ENCODE data around the gene XRN1.

- TF ChIP-seq, protein P1, sequence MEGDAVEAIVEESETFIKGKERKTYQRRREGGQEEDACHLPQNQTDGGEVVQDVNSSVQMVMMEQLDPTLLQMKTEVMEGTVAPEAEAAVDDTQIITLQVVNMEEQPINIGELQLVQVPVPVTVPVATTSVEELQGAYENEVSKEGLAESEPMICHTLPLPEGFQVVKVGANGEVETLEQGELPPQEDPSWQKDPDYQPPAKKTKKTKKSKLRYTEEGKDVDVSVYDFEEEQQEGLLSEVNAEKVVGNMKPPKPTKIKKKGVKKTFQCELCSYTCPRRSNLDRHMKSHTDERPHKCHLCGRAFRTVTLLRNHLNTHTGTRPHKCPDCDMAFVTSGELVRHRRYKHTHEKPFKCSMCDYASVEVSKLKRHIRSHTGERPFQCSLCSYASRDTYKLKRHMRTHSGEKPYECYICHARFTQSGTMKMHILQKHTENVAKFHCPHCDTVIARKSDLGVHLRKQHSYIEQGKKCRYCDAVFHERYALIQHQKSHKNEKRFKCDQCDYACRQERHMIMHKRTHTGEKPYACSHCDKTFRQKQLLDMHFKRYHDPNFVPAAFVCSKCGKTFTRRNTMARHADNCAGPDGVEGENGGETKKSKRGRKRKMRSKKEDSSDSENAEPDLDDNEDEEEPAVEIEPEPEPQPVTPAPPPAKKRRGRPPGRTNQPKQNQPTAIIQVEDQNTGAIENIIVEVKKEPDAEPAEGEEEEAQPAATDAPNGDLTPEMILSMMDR (optimal IDR thresholded peaks at IDR 0.05 in 1 of 3, IDR thresholded peaks at IDR 0.05 in 1 of 3, conservative IDR thresholded peaks at IDR 0.05 in 1 of 3; ENCODE audit: extremely low read depth in 1 of 3, insufficient read depth in 2 of 3, low read length in 3 of 3): no peak
- no peak for TF ChIP-seq EZH2 (IDR thresholded peaks at IDR 0.05; ENCODE audit: low read length)
These were observed 115.4 kb downstream of the XRN1 start for GRCh38 chr3:142332390-142332789.

Measured in keratinocyte (primary cell).